CD14-positive monocyte (primary cell): ENCODE measurements around the gene GRWD1. TPM values are rescaled to one million over a fixed set of nuclear protein-coding genes. Genes with fewer than 3 reads are reported as not detected.

Experiments used
- DNase-seq, 3 donors: peaks; one replicate each; pipeline ENCODE4 v3.0.0-alpha.2; 2011 to 2022
- H2AFZ ChIP-seq: 2 replicates; pipeline ENCODE4 v1.6.0; 2012; ENCODE audit warnings: mild to moderate bottlenecking, low read depth, low read length, inconsistent platforms; ENCODE audit not compliant: insufficient read depth, poor library complexity, severe bottlenecking
- H3K27ac ChIP-seq, 2 donors: 1 replicate in 1 of 2; 2 replicates in 1 of 2; pipeline ENCODE4 v1.5.1; 2012 to 2013; ENCODE audit warnings: low read length in 2 of 2, control low read depth in 1 of 2, inconsistent platforms in 1 of 2, low read depth in 1 of 2, mild to moderate bottlenecking in 1 of 2
- H3K27me3 ChIP-seq, 2 donors: one replicate each; pipeline versions ENCODE4 v1.6.0 to v1.6.1; 2011 to 2013; ENCODE audit warnings: low read length in 2 of 2; ENCODE audit not compliant: control insufficient read depth in 2 of 2, insufficient read depth in 2 of 2
- H3K36me3 ChIP-seq, 2 donors: replicated peaks in 1 of 2; 1 replicate in 1 of 2; 2 replicates in 1 of 2; pipeline versions ENCODE4 v1.5.1 to v1.6.1; 2012 to 2013; ENCODE audit warnings: low read length in 2 of 2, control low read depth in 1 of 2, inconsistent platforms in 1 of 2, mild to moderate bottlenecking in 1 of 2; ENCODE audit not compliant: insufficient read depth in 2 of 2, control insufficient read depth in 1 of 2
- H3K4me1 ChIP-seq, 2 donors: 1 replicate in 1 of 2; 2 replicates in 1 of 2; pipeline versions ENCODE4 v1.5.1 to v1.6.1; 2012 to 2013; ENCODE audit warnings: low read length in 2 of 2, control low read depth in 1 of 2, inconsistent platforms in 1 of 2, mild to moderate bottlenecking in 1 of 2, moderate library complexity in 1 of 2; ENCODE audit not compliant: insufficient read depth in 2 of 2, control insufficient read depth in 1 of 2
- H3K4me2 ChIP-seq: replicated peaks from 2 replicates; pipeline ENCODE3; 2012; ENCODE audit warnings: low read length, moderate library complexity, mild to moderate bottlenecking; ENCODE audit not compliant: poor library complexity, severe bottlenecking; ENCODE audit errors: extremely low read depth
- H3K4me3 ChIP-seq, 3 experiments: fragments of 200-600 bp in 1 of 3; sonication (generic) in 1 of 3; replicated peaks in 1 of 3; 1 replicate in 2 of 3; 2 replicates in 1 of 3; pipeline ENCODE4 v1.5.1; 2011 to 2013; ENCODE audit warnings: low read length in 3 of 3, mild to moderate bottlenecking in 3 of 3, control low read depth in 2 of 3, low read depth in 2 of 3, inconsistent platforms in 1 of 3, moderate library complexity in 1 of 3
- H3K79me2 ChIP-seq: 2 replicates; pipeline ENCODE4 v1.6.0; 2012; ENCODE audit warnings: mild to moderate bottlenecking, control low read depth, inconsistent platforms, low read length, moderate library complexity; ENCODE audit not compliant: insufficient read depth
- H3K9ac ChIP-seq: 2 replicates; pipeline ENCODE4 v1.6.0; 2017; ENCODE audit warnings: low read length, mild to moderate bottlenecking; ENCODE audit not compliant: insufficient read depth, poor library complexity, severe bottlenecking
- H3K9me3 ChIP-seq, 2 donors: replicated peaks in 1 of 2; 1 replicate in 1 of 2; 2 replicates in 1 of 2; pipeline versions ENCODE4 v1.5.1 to v1.6.1; 2012 to 2013; ENCODE audit warnings: low read length in 2 of 2, control low read depth in 1 of 2; ENCODE audit not compliant: control insufficient read depth in 1 of 2, insufficient read depth in 1 of 2
- H4K20me1 ChIP-seq: 2 replicates; pipeline ENCODE4 v1.6.0; 2012; ENCODE audit warnings: mild to moderate bottlenecking, low read length, control low read depth, moderate library complexity; ENCODE audit not compliant: insufficient read depth
- H3K27ac Mint-ChIP-seq, 7 donors: one replicate each; pipeline ENCODE4 v1.8.0; 2020; ENCODE audit warnings: mild to moderate bottlenecking in 7 of 7, mixed read lengths in 7 of 7, moderate library complexity in 6 of 7, inconsistent platforms in 2 of 7
- H3K27me3 Mint-ChIP-seq, 3 donors: one replicate each; pipeline ENCODE4 v1.8.0; 2021 to 2022; ENCODE audit warnings: low read depth in 3 of 3, mild to moderate bottlenecking in 3 of 3, mixed read lengths in 3 of 3, moderate library complexity in 3 of 3, inconsistent platforms in 1 of 3
- H3K36me3 Mint-ChIP-seq, 2 donors: one replicate each; pipeline ENCODE4 v1.8.0; 2020; ENCODE audit warnings: mixed read lengths in 2 of 2, inconsistent platforms in 1 of 2, mild to moderate bottlenecking in 1 of 2
- H3K4me1 Mint-ChIP-seq: one replicate; pipeline ENCODE4 v1.8.0; 2020; ENCODE audit warnings: mild to moderate bottlenecking, mixed read lengths
- H3K4me3 Mint-ChIP-seq, 2 donors: one replicate each; pipeline ENCODE4 v1.8.0; 2020; ENCODE audit warnings: mild to moderate bottlenecking in 2 of 2, mixed read lengths in 2 of 2, moderate library complexity in 1 of 2
- H3K9me3 Mint-ChIP-seq, 7 donors: one replicate each; pipeline ENCODE4 v1.8.0; 2020 to 2022; ENCODE audit warnings: mixed read lengths in 7 of 7, mild to moderate bottlenecking in 6 of 7, moderate library complexity in 6 of 7, inconsistent platforms in 2 of 7
- WGBS: methylation state at CpG from one replicate; pipeline ENCODE4 v1.1.5; 2013; ENCODE audit warnings: missing lambda C conversion rate; ENCODE audit not compliant: insufficient coverage; 5-methylcytosine and 5-hydroxymethylcytosine counted together
- intact Hi-C, 2 donors: fragments of 100-400 bp; cut with micrococcal nuclease; formaldehyde crosslinking; loops; one replicate each; pipeline versions ENCODE4 v1.15.0 to v1.15.1; 2023
- polyA plus RNA-seq, 3 donors: library from polyadenylated mRNA; depleted of rRNA in 1 of 3; unstranded in 2 of 3; stranded (reverse) in 1 of 3; fragments of 300-500 nt in 2 of 3; fragments of >200 nt in 1 of 3; fragmentation: Illumina TruSeq in 2 of 3; gene quantifications; 1 replicate in 2 of 3; 2 replicates in 1 of 3; pipeline ENCODE4 v1.2.3, GENCODE V29; 2012 to 2021
- TF ChIP-seq, protein P1 (sequence below): fragments of 200-600 bp; IDR thresholded peaks from one replicate; pipeline ENCODE4 v1.8.0; 2022; ENCODE audit warnings: antibody characterized with exemption, mild to moderate bottlenecking

The GRWD1 gene
- polyA plus RNA-seq, 3 donors, result 3.7 to 13.9 (median 10.0) TPM

DNA sequence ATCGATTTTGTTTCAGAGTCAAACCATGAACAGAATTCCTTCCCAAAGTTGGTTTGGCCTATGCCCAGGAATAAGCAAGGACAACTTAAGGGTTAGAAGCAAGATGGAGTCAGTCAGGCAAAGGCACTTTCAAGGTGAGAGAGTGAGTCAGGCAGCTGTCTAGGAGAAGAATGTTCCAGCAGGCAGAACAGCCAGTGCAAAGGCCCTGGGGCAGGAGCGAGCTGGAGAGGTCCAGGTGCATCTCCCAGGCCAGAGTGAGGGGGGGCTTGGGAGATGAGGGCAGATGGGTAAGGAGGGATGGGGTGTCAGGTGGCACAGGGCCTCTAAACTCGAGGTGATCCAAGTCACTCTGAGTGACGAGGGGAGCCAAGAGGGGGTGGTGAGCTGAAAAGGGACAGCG lies 9.2 kb upstream of the GRWD1 start:
- Histone ChIP-seq H3K27me3 (peaks cover 4 to 6% of the 10 kb centered on the region in 2 donors), H3K9me3 (peaks cover 0 to 2% of the 10 kb centered on the region in 2 donors), H3K4me1 (no peaks in the 10 kb centered on the region), H3K27ac (no peak overlapping the region), H2AFZ (no peak overlapping the region), H3K36me3 (no peaks in the 10 kb centered on the region), H3K4me2 (no peak overlapping the region), H3K79me2 (no peaks in the 10 kb centered on the region), H4K20me1 (no peaks in the 10 kb centered on the region), H3K9ac (no peak overlapping the region), H3K4me3 (no peak overlapping the region)
- intact Hi-C loops, result no loop called here
- H3K9me3 Mint-ChIP-seq, result peaks cover 0 to 4% (median 0%) of the 10 kb centered on the region in 7 donors
- no peak overlapping the region for H3K4me3 Mint-ChIP-seq
- peaks cover 2 to 3% of the 10 kb centered on the region in 2 donors for H3K36me3 Mint-ChIP-seq
- no peak overlapping the region for H3K27ac Mint-ChIP-seq
- DNase-seq, result no peak
- 93% methylated on average over 3 of the region's 5 CpGs for WGBS
- TF ChIP-seq, protein P1, sequence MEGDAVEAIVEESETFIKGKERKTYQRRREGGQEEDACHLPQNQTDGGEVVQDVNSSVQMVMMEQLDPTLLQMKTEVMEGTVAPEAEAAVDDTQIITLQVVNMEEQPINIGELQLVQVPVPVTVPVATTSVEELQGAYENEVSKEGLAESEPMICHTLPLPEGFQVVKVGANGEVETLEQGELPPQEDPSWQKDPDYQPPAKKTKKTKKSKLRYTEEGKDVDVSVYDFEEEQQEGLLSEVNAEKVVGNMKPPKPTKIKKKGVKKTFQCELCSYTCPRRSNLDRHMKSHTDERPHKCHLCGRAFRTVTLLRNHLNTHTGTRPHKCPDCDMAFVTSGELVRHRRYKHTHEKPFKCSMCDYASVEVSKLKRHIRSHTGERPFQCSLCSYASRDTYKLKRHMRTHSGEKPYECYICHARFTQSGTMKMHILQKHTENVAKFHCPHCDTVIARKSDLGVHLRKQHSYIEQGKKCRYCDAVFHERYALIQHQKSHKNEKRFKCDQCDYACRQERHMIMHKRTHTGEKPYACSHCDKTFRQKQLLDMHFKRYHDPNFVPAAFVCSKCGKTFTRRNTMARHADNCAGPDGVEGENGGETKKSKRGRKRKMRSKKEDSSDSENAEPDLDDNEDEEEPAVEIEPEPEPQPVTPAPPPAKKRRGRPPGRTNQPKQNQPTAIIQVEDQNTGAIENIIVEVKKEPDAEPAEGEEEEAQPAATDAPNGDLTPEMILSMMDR, result no peak
- H3K4me1 Mint-ChIP-seq, result peaks cover 5% of the 10 kb centered on the region
- H3K27me3 Mint-ChIP-seq, result peaks cover 13 to 18% (median 15%) of the 10 kb centered on the region in 3 donors

DNA sequence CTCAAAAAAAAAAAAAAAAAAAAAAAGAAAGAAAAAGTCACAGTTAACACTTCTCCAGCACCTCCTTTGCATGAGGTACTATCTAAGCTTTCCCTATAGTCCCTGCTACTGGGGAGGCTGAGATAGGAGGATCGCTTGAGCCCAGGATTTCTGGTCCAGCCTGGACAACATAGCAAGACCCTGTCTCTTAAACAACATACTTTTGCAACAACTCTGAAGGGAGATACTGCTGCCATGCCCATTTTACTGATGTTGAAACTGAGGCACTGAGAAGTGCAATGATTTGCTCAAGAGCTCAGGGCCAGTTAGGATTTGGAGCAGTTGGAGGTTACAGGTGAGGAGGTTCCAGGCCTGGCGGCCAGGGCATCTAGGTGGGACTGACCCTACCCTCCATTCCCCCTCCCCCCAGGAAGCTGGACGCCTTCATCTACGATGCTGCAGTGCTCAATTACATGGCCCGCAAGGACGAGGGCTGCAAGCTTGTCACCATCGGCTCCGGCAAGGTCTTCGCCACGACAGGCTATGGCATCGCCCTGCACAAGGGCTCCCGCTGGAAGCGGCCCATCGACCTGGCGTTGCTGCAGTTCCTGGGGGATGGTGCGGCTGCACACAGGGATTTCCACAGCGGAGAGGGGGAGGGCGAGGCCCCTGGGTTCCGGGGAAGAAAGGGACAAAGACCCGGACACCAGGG lies 4.3 kb upstream of the GRWD1 start:
- Histone ChIP-seq H3K27me3 (peaks cover 28 to 31% of the 10 kb centered on the region in 2 donors), H3K4me2 (no peak overlapping the region), H3K36me3 (no peaks in the 10 kb centered on the region), H3K9me3 (peaks cover 0 to 20% of the 10 kb centered on the region in 2 donors), H3K9ac (no peak overlapping the region), H3K4me1 (peaks cover 23 to 28% of the 10 kb centered on the region in 2 donors), H3K79me2 (peaks cover 5% of the 10 kb centered on the region), H4K20me1 (no peaks in the 10 kb centered on the region), H3K27ac (no peak overlapping the region), H3K4me3 (no peak overlapping the region), H2AFZ (no peak overlapping the region)
- WGBS, result 93% methylated on average over 14 of the region's 20 CpGs
- intact Hi-C loops, result loop anchor here in 1 of 2 donors (10.0 kb wide), 1 partner anchor 47 kb away; the partner anchor contains the start of genes GRIN2D and KDELR1
- Mint-ChIP-seq H3K27ac (no peak overlapping the region), H3K9me3 (peaks cover 0 to 17% (median 13%) of the 10 kb centered on the region in 7 donors), H3K4me1 (peaks cover 22% of the 10 kb centered on the region), H3K4me3 (peak overlapping the region in 1 of 2 donors; percentile 86), H3K36me3 (peaks cover 16 to 18% of the 10 kb centered on the region in 2 donors), H3K27me3 (peaks cover 32 to 42% (median 37%) of the 10 kb centered on the region in 3 donors)
- TF ChIP-seq, protein P1, result no peak
- no peak for DNase-seq
